ENCODE measurements around the gene PNPLA5. TPM values are rescaled to one million over a fixed set of nuclear protein-coding genes. Genes with fewer than 3 reads are reported as not detected.

The PNPLA5 gene
- total and polyA plus RNA-seq, 2 of the 13 experiments (the other 11 are each of a cell fraction or from before 2014, with no cell fraction given) = not detected

DNA sequence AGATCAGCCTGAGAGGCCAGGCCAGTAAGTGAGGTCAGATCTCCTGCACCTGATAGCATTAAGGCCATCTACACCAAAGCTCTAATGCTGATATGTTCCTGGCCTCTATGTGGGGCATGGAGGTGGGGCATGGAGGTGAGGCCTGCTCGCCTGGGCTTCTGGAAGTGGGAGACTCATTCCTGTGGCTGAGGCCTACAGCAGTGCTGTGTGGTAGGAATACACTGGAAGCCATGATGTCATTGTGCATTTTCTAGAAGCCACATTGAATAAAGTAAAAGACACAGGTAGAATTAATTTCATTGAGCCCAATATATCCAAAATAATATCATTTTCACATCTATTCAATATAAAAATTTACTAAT lies 34.5 kb upstream of the PNPLA5 start:
- Histone ChIP-seq H3K36me3 (replicated peaks in 1 of 2; ENCODE audit: control insufficient read depth in 1 of 2, insufficient read depth in 2 of 2, low read length in 2 of 2) (peaks cover 7 to 15% of the 10 kb centered on the region in 2 experiments), H4K20me1 (ENCODE audit: insufficient read depth, low read length) (peaks cover 22% of the 10 kb centered on the region), H3K9ac (ENCODE audit: insufficient read depth, low read depth, low read length) (peak overlapping the region; percentile 62), H3K4me3 (replicated peaks in 1 of 3; ENCODE audit: insufficient read depth in 1 of 3, low read depth in 2 of 3, low read length in 3 of 3) (peak overlapping the region in 1 of 3 experiments; percentile 43; a peak in 2 of 6 replicates), H3K79me2 (ENCODE audit: insufficient read depth, low read length) (peaks cover 13% of the 10 kb centered on the region), H3K27ac (ENCODE audit: extremely low read length, insufficient read depth, low read length) (peak overlapping the region; percentile 97), H2AFZ (ENCODE audit: low read length) (no peak overlapping the region), H3K4me2 (ENCODE audit: low read depth, low read length) (peak overlapping the region; percentile 94), H3K27me3 (ENCODE audit: control insufficient read depth in 1 of 2, insufficient read depth in 2 of 2, low read length in 2 of 2) (no peaks in the 10 kb centered on the region; a peak in 1 of 5 replicates), H3K4me1 (ENCODE audit: insufficient read depth, low read length) (peaks cover 62% of the 10 kb centered on the region), H3K9me3 (ENCODE audit: low read length) (no peaks in the 10 kb centered on the region)
- CTCF ChIA-PET (ENCODE audit: low intra/inter-chr PET ratio, low total read pairs) = no interaction called here
- no peak for FAIRE-seq
- peak; percentile 41; the same call in 1 of the 2 replicates for TF ChIP-seq ATF7 (IDR thresholded peaks at IDR 0.05)
- no peak for TF ChIP-seq ATF7 (CRISPR knock-in tag; IDR thresholded peaks at IDR 0.05)
- peak; percentile 52; the same call in 1 of the 2 replicates for TF ChIP-seq ZFY (CRISPR knock-in tag; IDR thresholded peaks at IDR 0.05)
- no peak for TF ChIP-seq SAP130 (CRISPR knock-in tag; IDR thresholded peaks at IDR 0.05; ENCODE audit: low read depth)
- intact Hi-C loops (cut with micrococcal nuclease; ENCODE audit: unreplicated experiment) (no loop called here), in situ Hi-C loops (cut with HindIII; ENCODE audit: extremely low pct_ligation_motif_present, low pct_unique_long_range_greater_than_20kb) (no loop called here)
- no peak for DNase-seq (ENCODE audit: low spot score)
- WGBS (ENCODE audit: low lambda C conversion rate) = 69% methylated on average over 1 of the region's 1 CpG
- ATAC-seq = no peak
- POLR2A ChIA-PET = interaction anchor here (1.6 to 3.6 kb wide), 2 partner anchors 20 to 28 kb away, joined by 10 to 21 read pairs; partner anchors contain the start of gene SAMM50
- BruUV-seq (replicated peaks) = no TSS peak

- ChIA-PET CTCF (ENCODE audit: low intra/inter-chr PET ratio, low total read pairs) (no interaction called here), POLR2A (interaction anchor here (1.6 to 3.6 kb wide), 2 partner anchors 20 to 29 kb away, joined by 10 to 21 read pairs; partner anchors contain the start of gene SAMM50)
- 0% methylated on average over 2 of the region's 6 CpGs for whole genome bisulfite sequencing (ENCODE audit: low lambda C conversion rate)
- Histone ChIP-seq H3K79me2 (ENCODE audit: insufficient read depth, low read length) (peaks cover 13% of the 10 kb centered on the region), H3K4me1 (ENCODE audit: insufficient read depth, low read length) (peaks cover 68% of the 10 kb centered on the region), H3K4me2 (ENCODE audit: low read depth, low read length) (peak overlapping the region; percentile 94), H3K4me3 (replicated peaks in 1 of 3; ENCODE audit: insufficient read depth in 1 of 3, low read depth in 2 of 3, low read length in 3 of 3) (peak overlapping the region; percentile 85 to 88 (median 87)), H3K36me3 (replicated peaks in 1 of 2; ENCODE audit: control insufficient read depth in 1 of 2, insufficient read depth in 2 of 2, low read length in 2 of 2) (peaks cover 6 to 15% of the 10 kb centered on the region in 2 experiments), H4K20me1 (ENCODE audit: insufficient read depth, low read length) (peaks cover 22% of the 10 kb centered on the region), H3K9me3 (ENCODE audit: low read length) (no peaks in the 10 kb centered on the region), H3K9ac (ENCODE audit: insufficient read depth, low read depth, low read length) (peak overlapping the region; percentile 93), H3K27ac (ENCODE audit: extremely low read length, insufficient read depth, low read length) (peak overlapping the region; percentile 97), H3K27me3 (ENCODE audit: control insufficient read depth in 1 of 2, insufficient read depth in 2 of 2, low read length in 2 of 2) (no peaks in the 10 kb centered on the region; a peak in 1 of 5 replicates), H2AFZ (ENCODE audit: low read length) (no peak overlapping the region)
- ATAC-seq (peak; percentile 88), DNase-seq (ENCODE audit: low spot score) (peak; percentile 95), FAIRE-seq (peak; percentile 98)
- intact Hi-C loops (cut with micrococcal nuclease; ENCODE audit: unreplicated experiment) = loop anchor here (1.0 kb wide), 1 partner anchor 21 kb away; no protein-coding TSS in a partner anchor
- BruUV-seq (replicated peaks) = TSS peak; percentile 59
- in situ Hi-C loops (cut with HindIII; ENCODE audit: extremely low pct_ligation_motif_present, low pct_unique_long_range_greater_than_20kb) = no loop called here
- TF ChIP-seq SOX6 (IDR thresholded peaks at IDR 0.05) (no peak), SOX6 (CRISPR knock-in tag; IDR thresholded peaks at IDR 0.05) (peak; percentile 95), DRAP1 (CRISPR knock-in tag; IDR thresholded peaks at IDR 0.05) (peak; percentile 89), ZNF333 (CRISPR knock-in tag; IDR thresholded peaks at IDR 0.05; ENCODE audit: borderline replicate concordance) (peak; percentile 43; the same call in 1 of the 2 replicates), ATRX (CRISPR knock-in tag; IDR thresholded peaks at IDR 0.05; ENCODE audit: borderline replicate concordance) (no peak), FOXK1 (CRISPR knock-in tag; IDR thresholded peaks at IDR 0.05; ENCODE audit: borderline replicate concordance, low read depth) (peak; percentile 39; the same call in 1 of the 2 replicates), ZNF570 (CRISPR knock-in tag; IDR thresholded peaks at IDR 0.05; ENCODE audit: borderline replicate concordance) (no peak), NFYB (CRISPR knock-in tag; IDR thresholded peaks at IDR 0.05) (peak; percentile 73)
- TF ChIP-seq, protein P1, sequence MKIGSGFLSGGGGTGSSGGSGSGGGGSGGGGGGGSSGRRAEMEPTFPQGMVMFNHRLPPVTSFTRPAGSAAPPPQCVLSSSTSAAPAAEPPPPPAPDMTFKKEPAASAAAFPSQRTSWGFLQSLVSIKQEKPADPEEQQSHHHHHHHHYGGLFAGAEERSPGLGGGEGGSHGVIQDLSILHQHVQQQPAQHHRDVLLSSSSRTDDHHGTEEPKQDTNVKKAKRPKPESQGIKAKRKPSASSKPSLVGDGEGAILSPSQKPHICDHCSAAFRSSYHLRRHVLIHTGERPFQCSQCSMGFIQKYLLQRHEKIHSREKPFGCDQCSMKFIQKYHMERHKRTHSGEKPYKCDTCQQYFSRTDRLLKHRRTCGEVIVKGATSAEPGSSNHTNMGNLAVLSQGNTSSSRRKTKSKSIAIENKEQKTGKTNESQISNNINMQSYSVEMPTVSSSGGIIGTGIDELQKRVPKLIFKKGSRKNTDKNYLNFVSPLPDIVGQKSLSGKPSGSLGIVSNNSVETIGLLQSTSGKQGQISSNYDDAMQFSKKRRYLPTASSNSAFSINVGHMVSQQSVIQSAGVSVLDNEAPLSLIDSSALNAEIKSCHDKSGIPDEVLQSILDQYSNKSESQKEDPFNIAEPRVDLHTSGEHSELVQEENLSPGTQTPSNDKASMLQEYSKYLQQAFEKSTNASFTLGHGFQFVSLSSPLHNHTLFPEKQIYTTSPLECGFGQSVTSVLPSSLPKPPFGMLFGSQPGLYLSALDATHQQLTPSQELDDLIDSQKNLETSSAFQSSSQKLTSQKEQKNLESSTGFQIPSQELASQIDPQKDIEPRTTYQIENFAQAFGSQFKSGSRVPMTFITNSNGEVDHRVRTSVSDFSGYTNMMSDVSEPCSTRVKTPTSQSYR (CRISPR knock-in tag; IDR thresholded peaks at IDR 0.05; ENCODE audit: borderline replicate concordance) = peak; percentile 27; the same call in 1 of the 2 replicates
Observed at GRCh38 chr22:43925433-43926348, 33.9 kb upstream of the PNPLA5 start.

Data from HepG2 (cell line).